HG02852 (cell line): ENCODE measurements around the gene ESRP2.

Experiments used
- ATAC-seq: cut with Tn5 transposase; IDR thresholded peaks from one replicate; pipeline ENCODE4 v1.9.1; 2021; ENCODE audit warnings: mild to moderate bottlenecking, moderate library complexity; ENCODE audit not compliant: unreplicated experiment

The ESRP2 gene

DNA sequence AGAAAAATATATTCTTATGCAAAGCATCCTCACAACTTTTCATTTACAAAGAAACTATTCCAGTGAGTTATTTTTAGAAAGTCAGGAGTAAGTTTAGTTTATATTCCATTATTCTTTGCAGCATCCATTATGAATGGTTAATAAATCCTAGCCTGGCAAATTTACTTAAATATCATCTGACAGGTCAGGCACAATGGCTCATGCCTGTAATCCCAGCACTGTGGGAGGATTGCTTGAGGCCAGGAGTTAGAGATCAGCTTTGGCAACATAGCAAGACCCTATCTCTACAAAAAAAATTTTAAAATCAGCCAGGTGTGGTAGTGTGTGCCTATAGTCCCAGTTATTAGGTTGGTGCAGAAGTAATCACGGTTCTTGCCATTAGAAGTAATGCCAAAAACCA lies 12.9 kb downstream of the ESRP2 start:
- ATAC-seq, result no peak

GRCh38 chr16:68219725-68220351 lies 16.1 kb downstream of the ESRP2 start:
- no peak for ATAC-seq

DNA sequence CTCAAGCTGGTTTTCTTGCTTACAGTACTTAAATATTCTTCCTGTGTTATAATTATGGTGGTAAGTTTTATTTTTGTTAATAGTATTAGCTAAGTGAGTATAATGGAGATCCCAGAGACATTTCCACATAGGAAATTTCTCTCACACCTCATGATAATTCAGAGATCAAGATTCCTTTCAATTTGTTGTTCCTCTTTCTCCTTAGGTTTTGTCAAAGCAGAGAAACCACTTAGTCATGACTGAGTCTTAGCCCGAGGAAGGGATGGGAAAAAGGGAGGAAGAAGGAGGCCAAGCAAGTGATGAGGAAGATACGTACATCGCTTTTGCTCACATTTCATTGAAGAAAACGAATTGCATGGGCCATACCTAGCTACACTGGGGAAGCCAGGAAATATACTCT lies 18.4 kb downstream of the ESRP2 start:
- no peak for ATAC-seq

GRCh38 chr16:68216240-68216639 lies 19.7 kb downstream of the ESRP2 start:
- ATAC-seq, result no peak

DNA sequence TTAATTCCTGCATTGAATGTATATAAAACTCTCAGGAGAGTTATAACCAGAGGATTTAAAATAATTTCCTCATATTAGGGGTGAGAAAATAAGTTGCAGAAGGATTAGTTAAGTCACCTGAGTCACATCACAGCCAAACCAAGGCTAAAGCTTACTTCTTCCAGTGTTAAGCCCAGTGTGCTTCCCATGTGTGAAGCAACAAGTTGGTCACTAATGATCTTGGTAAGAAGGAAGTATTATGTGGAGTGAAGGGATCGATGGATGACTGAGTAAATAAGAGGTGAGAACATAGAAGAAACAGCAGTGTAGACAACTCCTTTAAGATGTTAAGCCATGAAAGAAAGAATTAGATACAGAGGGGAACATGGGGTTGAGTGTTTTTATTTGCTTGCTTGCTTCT lies 20.6 kb downstream of the ESRP2 start:
- no peak for ATAC-seq

GRCh38 chr16:68214726-68215125 lies 21.2 kb downstream of the ESRP2 start:
- ATAC-seq, result no peak

- ATAC-seq, result no peak
These were observed 29.7 kb downstream of the ESRP2 start for GRCh38 chr16:68206245-68206644.

DNA sequence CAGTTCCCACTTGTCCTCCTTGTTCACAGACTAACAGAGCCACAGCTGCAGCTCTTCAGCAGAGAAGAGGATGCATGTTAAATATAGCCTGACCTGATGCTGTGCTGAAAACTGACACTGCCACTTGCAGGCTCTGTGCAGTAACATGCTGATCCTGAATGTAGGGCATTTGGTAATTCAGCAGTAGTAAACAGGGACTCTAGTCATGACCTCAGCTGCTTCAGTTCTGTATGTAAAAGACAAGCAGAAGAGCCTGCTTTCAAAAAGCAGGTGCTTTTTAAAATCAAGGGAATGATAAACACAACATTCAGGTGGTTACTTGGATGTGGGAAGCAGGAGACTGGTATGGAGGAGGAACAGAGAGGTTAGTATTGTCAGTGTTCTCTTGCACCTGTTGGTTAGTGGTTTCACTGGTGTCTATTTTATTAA lies 33.8 kb downstream of the ESRP2 start:
- ATAC-seq, result no peak

DNA sequence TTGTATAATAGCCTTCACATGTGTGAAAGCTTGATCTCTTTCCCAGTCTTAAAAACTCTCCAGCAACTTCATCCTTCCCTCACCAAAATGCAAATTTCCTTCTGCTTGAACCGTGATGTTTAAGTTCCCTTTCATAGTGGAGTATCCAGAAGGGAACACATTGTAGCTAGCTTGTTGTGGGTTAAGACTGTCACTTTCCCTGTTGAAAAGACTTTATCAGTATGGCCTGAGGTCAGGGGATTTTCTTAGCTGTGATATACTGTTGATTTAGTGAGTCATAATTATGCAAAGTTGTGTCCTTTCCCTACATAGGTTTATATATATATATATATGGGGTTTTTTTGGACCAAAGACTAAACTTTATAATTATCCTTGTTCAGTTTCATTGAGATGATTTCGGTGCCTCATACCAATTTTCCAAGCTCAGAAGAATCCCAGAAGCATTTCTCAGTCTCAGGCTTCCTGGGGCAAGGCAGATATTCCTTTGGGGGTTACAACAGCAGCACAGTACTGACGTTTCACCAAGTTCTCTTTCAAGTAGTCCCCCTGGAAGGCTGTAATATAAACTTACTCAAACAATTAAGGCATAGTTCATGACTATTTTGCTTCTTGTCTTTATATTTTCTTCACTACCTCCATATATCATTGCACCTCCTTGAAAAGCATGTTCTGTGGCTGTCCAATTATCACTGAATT lies 35.7 kb downstream of the ESRP2 start:
- ATAC-seq, result no peak

DNA sequence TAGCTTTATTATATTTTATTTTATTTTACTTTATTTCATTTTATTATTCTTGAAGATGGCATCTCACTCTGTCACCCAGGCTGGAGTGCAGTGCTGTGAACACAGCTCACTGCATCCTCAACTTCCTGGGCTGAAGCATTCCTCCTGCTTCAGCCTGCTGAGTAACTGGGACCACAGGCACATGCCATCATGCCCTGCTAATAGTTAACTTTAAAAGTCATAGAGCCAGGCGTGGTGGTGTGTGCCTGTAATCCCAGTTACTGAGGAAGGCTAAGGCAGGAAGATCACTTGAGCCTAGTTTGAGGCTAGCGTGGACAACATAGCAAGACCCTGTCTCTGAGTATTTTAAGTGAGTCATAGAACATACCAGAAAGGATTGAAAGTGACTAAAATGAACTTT lies 38.7 kb downstream of the ESRP2 start:
- ATAC-seq, result no peak

DNA sequence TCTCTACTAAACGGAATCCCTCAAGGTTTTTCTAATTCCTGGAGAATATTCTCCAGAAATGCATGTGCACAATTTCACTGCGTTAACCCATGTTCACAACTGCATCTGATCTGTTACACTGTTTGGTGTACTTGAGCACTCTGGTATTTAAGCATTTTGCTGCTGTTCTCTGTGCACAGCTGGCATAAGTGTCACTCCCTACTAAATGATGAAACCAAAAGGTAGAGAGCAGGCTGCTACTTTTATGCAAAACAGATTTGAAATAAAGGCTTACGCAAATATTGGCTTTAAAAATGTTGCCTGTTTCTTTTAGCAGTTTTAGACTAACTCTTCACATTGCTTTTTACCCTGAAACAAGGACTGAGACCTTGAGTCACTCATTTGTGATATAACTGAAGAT lies 41.7 kb downstream of the ESRP2 start:
- ATAC-seq, result no peak

DNA sequence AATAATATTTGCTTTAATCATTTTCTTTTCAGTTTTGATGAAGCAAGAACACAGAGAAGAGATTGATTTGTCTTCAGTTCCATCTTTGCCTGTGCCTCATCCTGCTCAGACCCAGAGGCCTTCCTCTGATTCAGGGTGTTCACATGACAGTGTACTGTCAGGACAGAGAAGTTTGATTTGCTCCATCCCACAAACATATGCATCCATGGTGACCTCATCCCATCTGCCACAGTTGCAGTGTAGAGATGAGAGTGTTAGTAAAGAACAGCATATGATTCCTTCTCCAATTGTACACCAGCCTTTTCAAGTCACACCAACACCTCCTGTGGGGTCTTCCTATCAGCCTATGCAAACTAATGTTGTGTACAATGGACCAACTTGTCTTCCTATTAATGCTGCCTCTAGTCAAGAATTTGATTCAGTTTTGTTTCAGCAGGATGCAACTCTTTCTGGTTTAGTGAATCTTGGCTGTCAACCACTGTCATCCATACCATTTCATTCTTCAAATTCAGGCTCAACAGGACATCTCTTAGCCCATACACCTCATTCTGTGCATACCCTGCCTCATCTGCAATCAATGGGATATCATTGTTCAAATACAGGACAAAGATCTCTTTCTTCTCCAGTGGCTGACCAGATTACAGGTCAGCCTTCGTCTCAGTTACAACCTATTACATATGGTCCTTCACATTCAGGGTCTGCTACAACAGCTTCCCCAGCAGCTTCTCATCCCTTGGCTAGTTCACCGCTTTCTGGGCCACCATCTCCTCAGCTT lies 45.0 kb downstream of the ESRP2 start:
- no peak for ATAC-seq

DNA sequence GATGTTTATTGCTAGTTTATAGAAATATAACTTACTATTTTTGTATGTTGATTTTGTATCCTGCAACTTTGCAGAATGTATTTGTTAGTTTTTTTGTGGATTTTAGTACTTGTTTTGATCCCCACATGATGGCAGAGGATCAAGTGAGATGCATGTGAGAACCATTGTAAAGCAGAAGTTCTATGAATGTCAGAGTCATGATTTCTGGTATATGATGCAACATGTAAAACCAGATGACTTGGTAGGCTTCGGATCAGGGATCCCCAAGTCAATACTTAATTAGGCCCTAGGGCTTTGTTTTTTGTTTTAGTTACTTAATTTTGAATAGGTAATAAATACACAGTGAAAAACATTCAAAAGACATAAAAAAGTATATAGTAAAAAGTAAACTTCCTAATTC lies 45.8 kb downstream of the ESRP2 start:
- no peak for ATAC-seq

GRCh38 chr16:68188170-68188569 lies 47.8 kb downstream of the ESRP2 start:
- ATAC-seq, result no peak

DNA sequence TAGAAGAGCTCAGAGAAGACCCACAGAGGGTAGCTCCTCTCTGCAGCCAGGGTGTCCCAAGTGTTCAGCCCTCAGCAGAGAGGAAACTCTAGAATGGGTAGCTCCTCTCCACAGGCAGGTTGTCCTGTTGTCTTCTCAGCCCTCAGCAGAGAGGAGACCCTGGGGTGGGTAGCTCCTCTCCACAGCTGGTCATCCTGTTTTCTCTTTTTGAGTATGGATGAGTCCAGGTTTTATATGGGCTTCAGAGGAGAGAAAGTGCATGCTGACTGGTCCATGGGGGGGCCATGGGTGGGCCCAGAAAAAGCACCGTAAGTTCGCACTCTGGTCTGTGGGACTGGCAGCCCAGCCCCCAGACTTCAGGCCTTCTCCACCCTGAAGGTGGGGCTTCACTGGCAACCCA lies 48.4 kb downstream of the ESRP2 start:
- no peak for ATAC-seq

GRCh38 chr16:68186877-68187276 lies 49.0 kb downstream of the ESRP2 start:
- ATAC-seq, result no peak

DNA sequence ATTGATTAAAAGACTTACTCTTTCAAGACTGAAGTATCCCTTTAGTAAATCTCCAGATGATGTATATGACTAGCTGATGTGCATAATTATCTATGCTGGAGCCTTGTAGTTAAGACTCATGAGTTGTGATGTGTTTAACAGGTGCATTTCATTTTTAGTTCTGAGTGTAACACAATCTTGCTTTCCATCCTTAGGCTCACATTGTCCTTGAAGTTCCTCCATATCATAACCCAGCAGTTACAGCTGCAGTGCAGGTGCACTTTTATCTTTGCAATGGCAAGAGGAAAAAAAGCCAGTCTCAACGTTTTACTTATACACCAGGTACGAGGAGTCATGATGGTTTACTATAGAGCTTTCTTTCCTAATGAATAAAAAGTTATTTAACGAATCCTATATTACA lies 52.9 kb downstream of the ESRP2 start:
- no peak for ATAC-seq

- no peak for ATAC-seq
These were observed 56.1 kb downstream of the ESRP2 start for GRCh38 chr16:68179855-68180254.

- ATAC-seq, result no peak
These were observed 56.6 kb downstream of the ESRP2 start for GRCh38 chr16:68179196-68179795.
